Lower lobe of right lung (tissue), 2 donors: ENCODE results near the gene UTP11. TPM values are rescaled to one million over a fixed set of nuclear protein-coding genes. Genes with fewer than 3 reads are reported as not detected.

ENCODE experiments used
- ATAC-seq, 2 donors: fragments of 200-7000 bp; cut with Tn5 transposase; one replicate each; pipeline ENCODE4 v1.9.1; 2020 to 2022; ENCODE audit warnings: mild to moderate bottlenecking in 2 of 2, moderate library complexity in 2 of 2
- DNase-seq: peaks from one replicate; pipeline ENCODE4 v3.0.0-alpha.2; 2020
- H3K27ac ChIP-seq: fragments of 200-600 bp; one replicate; pipeline ENCODE4 v1.8.0; 2022
- H3K27me3 ChIP-seq: fragments of 200-600 bp; one replicate; pipeline ENCODE4 v1.8.0; 2022; ENCODE audit warnings: low read depth
- H3K36me3 ChIP-seq: fragments of 200-600 bp; one replicate; pipeline ENCODE4 v1.8.0; 2022; ENCODE audit warnings: mild to moderate bottlenecking
- H3K4me1 ChIP-seq: fragments of 200-600 bp; one replicate; pipeline ENCODE4 v1.8.0; 2022
- H3K4me3 ChIP-seq: fragments of 200-600 bp; one replicate; pipeline ENCODE4 v1.8.0; 2022; ENCODE audit warnings: mild to moderate bottlenecking
- H3K9me3 ChIP-seq: fragments of 200-600 bp; one replicate; pipeline ENCODE4 v1.8.0; 2022
- intact Hi-C: fragments of 100-400 bp; cut with DNase I; formaldehyde crosslinking; loops from one replicate; pipeline ENCODE4 v1.11.0; 2022
- total RNA-seq: library from RNA; stranded (reverse); fragmentation: NEBNext Ultra II Directional; extraction: Animal tissue kit (Norgen Biotek cat#: 25700); gene quantifications from one replicate; pipeline ENCODE4 v1.2.1, GENCODE V29; 2021
- TF ChIP-seq, protein P1 (sequence below): fragments of 200-600 bp; IDR thresholded peaks from one replicate; pipeline ENCODE4 v1.8.0; 2022; ENCODE audit warnings: antibody characterized with exemption, mild to moderate bottlenecking
- donor health status: DM: no; HTN: yes; CAD: no; lungs with severe emphysema.

Gene UTP11
- total RNA-seq, 1 donor from 2014 or later = 22.8 TPM

DNA sequence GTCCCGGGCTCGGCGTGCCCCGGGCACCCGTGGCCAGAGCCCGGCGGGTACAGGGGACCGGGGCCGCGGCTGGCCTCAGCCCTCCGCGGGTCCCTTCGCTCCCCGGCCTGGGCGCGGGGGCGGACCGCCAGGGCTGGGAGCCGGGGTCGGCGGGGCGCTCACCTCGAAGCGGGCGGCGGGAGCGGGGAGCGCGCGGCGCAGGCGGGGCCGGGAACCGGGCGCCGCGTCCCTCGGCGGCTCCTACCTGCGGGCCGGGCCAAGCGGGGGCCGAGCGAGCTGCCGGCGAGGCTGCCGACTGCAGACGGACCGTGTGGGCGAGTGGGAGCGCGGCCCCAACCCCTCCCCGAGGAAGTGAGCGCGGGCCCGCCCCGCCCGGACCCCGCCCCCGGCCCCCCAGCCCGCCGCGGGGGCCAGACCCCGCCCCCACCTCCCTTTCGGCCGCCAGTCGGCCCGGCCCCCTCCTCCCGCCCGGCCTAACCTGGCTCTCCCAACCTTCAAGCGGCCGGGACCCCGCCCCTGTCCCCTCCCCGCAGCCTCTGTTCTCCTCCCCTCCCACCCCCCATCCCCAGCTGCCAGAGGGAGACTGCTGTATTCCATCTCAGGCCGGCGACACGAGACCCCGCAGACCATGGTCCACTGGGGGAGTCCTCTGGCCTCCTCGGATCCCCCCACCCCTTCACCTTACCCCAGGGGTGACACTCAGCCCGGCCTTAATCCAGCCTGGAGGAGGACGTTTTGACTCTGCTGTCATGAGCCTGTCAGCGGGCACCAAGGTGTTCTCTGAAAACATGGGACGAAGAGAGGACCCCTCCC lies 7.1 kb upstream of the UTP11 start, which contains the start of gene FHL3:
Gene FHL3 (minus strand): TSS at position 320 of the 813 bp plus-strand sequence. CDS start 6,102 bp downstream, outside the sequence.
- H3K4me1 ChIP-seq = peaks cover 37% of the 10 kb centered on the region
- intact Hi-C loops = no loop called here

DNA sequence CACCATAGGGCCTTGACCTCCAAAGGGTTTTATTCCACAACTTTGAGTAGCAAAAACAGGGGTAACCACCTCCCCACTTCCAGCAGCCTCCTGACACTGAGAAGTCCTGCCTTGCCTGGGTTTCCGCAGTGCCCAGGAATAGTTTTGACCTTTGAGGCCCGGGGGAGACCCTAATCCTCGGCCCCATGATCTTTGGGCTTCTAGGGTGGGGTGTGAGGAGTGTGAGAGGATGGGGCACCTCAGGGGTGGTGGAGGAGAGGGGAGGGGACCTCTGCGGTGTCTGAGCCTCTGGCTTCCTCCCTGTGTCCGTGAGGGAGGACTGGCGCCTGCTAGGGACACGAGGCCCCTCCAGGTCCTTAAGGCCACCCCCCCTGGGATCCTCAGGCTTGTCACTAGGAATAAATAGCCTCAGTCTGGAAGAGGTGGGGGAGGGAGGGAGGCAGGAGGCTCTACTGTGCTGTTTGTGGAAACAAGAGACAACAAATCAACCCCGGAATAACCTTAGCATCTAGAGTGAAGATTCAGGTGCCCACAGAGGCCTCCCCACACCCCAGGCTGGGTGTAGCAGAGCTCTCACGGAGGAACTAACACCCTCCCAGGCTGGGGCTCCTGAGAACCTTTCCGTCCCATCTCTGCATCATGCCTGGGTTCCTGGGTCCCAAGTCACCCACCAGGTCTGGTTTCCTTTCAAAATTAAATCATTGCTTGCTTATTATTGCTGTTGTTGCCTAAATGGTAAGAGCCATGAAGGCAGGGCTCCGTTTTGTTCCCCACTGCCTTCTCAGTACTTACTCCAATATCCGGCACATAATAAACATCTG lies 6.3 kb upstream of the UTP11 start:
- TF ChIP-seq, protein P1, sequence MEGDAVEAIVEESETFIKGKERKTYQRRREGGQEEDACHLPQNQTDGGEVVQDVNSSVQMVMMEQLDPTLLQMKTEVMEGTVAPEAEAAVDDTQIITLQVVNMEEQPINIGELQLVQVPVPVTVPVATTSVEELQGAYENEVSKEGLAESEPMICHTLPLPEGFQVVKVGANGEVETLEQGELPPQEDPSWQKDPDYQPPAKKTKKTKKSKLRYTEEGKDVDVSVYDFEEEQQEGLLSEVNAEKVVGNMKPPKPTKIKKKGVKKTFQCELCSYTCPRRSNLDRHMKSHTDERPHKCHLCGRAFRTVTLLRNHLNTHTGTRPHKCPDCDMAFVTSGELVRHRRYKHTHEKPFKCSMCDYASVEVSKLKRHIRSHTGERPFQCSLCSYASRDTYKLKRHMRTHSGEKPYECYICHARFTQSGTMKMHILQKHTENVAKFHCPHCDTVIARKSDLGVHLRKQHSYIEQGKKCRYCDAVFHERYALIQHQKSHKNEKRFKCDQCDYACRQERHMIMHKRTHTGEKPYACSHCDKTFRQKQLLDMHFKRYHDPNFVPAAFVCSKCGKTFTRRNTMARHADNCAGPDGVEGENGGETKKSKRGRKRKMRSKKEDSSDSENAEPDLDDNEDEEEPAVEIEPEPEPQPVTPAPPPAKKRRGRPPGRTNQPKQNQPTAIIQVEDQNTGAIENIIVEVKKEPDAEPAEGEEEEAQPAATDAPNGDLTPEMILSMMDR = no peak
- Histone ChIP-seq H3K4me1 (peaks cover 29% of the 10 kb centered on the region), H3K36me3 (no peaks in the 10 kb centered on the region), H3K9me3 (no peaks in the 10 kb centered on the region), H3K27me3 (no peaks in the 10 kb centered on the region), H3K4me3 (peak overlapping the region; percentile 69), H3K27ac (peak overlapping the region; percentile 74)
- DNase-seq = no peak
- peak in 1 of 2 donors; percentile 13 for ATAC-seq
- intact Hi-C loops = no loop called here

More for the DNA sequence above, 7.1 kb upstream of the UTP11 start, which contains the start of gene FHL3:
- no peaks in the 10 kb centered on the region for H3K27me3 ChIP-seq
- H3K4me3 ChIP-seq = peak within 1 kb of the TSS; percentile 69
- H3K27ac ChIP-seq = peak within 1 kb of the TSS; percentile 74
- H3K9me3 ChIP-seq = no peaks in the 10 kb centered on the region
- H3K36me3 ChIP-seq = no peaks in the 10 kb centered on the region
- ATAC-seq (peak; percentile 71 to 77), DNase-seq (peak; percentile 74)
- TF ChIP-seq, protein P1 = no peak

DNA sequence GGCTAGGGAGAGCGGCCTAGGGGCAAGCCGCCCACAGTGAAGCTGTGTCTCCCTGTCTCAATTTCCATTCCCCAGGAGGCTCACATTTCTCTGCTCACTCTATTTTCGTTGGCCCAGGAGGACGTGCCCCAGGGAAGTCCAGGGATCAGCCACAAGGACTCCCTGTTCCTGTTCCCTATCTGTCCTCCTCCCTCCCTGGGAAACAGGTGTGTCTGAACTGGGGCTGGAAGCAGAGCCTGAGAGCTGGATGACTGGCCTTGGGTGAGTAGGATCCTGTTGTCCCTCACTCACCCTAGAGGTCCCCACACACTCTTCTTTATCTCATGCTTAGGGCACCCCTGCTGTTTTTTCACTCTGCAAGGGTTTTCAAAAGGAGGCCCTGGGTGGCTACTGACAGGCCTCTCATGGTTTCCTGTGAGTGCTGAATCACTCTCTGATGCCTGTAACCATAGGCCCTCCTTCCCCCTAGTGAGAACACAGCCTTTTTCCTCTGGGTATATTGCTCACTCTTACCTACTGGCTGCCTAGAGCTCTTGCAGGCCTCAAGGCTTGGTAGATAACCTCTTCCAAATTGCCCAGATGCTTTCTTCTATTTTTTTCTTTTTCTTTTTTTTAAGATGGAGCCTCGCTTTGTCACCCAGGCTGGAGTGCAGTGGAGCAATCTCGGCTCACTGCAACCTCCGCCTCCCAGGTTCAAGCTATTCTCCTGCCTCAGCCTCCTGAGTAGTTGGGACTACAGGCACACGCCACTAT lies 3.3 kb upstream of the UTP11 start:
- intact Hi-C loops = no loop called here
- TF ChIP-seq, protein P1 = no peak
- ATAC-seq (no peak), DNase-seq (no peak)
- Histone ChIP-seq H3K9me3 (no peaks in the 10 kb centered on the region), H3K36me3 (no peaks in the 10 kb centered on the region), H3K4me3 (no peak overlapping the region), H3K27ac (peak overlapping the region; percentile 64), H3K4me1 (peaks cover 22% of the 10 kb centered on the region), H3K27me3 (no peaks in the 10 kb centered on the region)

DNA sequence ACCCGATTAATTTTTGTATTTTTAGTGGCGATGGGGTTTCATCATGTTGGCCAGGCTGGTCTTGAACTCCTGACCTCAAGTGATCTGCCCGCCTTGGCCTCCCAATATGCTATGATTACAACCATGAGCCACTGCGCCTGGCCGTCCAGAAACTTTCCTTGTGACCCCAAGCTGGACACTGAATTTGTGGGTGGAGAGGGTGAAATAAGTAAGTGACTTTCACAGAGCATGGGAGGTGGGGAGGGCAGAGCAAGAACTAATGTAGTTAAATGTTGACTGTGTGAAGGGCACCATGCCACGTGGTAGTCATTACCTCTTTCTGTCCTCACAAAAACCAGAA lies 2.7 kb upstream of the UTP11 start:
- Histone ChIP-seq H3K4me3 (no peak overlapping the region), H3K27me3 (no peaks in the 10 kb centered on the region), H3K9me3 (no peaks in the 10 kb centered on the region), H3K27ac (no peak overlapping the region), H3K36me3 (no peaks in the 10 kb centered on the region), H3K4me1 (peaks cover 22% of the 10 kb centered on the region)
- ATAC-seq (no peak), DNase-seq (no peak)
- intact Hi-C loops = no loop called here
- TF ChIP-seq, protein P1 = no peak

DNA sequence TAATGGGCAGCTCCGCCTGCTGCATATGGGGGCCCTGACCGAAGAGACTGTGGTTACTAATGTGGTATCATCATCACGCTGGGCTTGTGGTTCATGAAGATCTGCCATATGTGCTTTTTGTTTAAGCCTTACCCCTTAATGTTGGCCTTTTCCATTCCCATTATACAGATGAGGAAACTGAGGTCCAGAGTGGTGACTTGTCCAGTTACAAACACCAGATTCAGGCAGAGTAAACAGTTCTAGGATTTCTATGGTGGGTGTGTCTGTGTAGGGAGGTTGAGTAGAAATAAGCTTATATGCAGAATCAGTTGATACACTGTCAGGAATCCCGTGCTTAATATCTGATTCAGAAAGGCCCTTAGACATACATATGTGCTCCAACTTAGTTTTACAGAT lies 691 bp downstream of the UTP11 start:
- no peaks in the 10 kb centered on the region for H3K27me3 ChIP-seq
- intact Hi-C loops = no loop called here
- H3K36me3 ChIP-seq = peaks cover 24% of the 10 kb centered on the region
- H3K27ac ChIP-seq = peak overlapping the region; percentile 91
- DNase-seq (peak; percentile 43), ATAC-seq (no peak)
- H3K4me3 ChIP-seq = peak overlapping the region; percentile 78
- TF ChIP-seq, protein P1 = no peak
- peaks cover 41% of the 10 kb centered on the region for H3K4me1 ChIP-seq
- no peaks in the 10 kb centered on the region for H3K9me3 ChIP-seq
